T-cell (primary cell): ENCODE data around the gene KIF4A. TPM values are rescaled to one million over a fixed set of nuclear protein-coding genes. Genes with fewer than 3 reads are reported as not detected.
A peak's percentile ranks its signal among the peaks of the same experiment; 100 is the strongest.
"Not testable (repeated sequence)": the region's sequence is repeated elsewhere in the genome, so short reads cannot be mapped to it uniquely, and the experiment has no call there.

ENCODE experiments used
- ATAC-seq, 4 experiments: fragments of 200-7000 bp in 3 of 4; fragments of 150-1000 bp in 1 of 4; cut with Tn5 transposase; replicated peaks in 1 of 4; 1 replicate in 3 of 4; 2 replicates in 1 of 4; pipeline ENCODE4 v1.10.0; 2021; ENCODE audit warnings: moderate library complexity in 3 of 4, mild to moderate bottlenecking in 2 of 4, moderate number of reproducible peaks in 1 of 4
- CTCF ChIA-PET, 2 donors: fragments of 300-600 bp; sonication (Branson Sonifier 250); formaldehyde crosslinking; loops; one replicate each; lab custom pipeline; 2022; ENCODE audit warnings: antibody characterized with exemption in 2 of 2; lab: Charles Lee
- POLR2A ChIA-PET, 2 donors: fragments of 300-600 bp; sonication (Branson Sonifier 250); formaldehyde crosslinking; loops; one replicate each; lab custom pipeline; 2022; ENCODE audit warnings: antibody characterized with exemption in 2 of 2; lab: Charles Lee
- DNase-seq, 35 experiments: peaks; one replicate each; pipeline versions ENCODE4 v3.0.0 to v3.0.0-alpha.2; 2013 to 2023
- H3K27ac ChIP-seq: one replicate; pipeline ENCODE4 v1.5.1; 2013; ENCODE audit warnings: low read length
- H3K27me3 ChIP-seq, 2 experiments: replicated peaks in 1 of 2; 1 replicate in 1 of 2; 2 replicates in 1 of 2; pipeline versions ENCODE4 v1.6.1 to v1.7.0; 2013; ENCODE audit warnings: low read length in 1 of 2, mixed read lengths in 1 of 2; ENCODE audit not compliant: control insufficient read depth in 2 of 2, insufficient read depth in 2 of 2; ENCODE audit errors: extremely low read depth in 1 of 2
- H3K36me3 ChIP-seq, 2 donors: 1 replicate in 1 of 2; 2 replicates in 1 of 2; pipeline versions ENCODE4 v1.6.1 to v1.7.0; 2013; ENCODE audit warnings: low read length in 1 of 2; ENCODE audit not compliant: control insufficient read depth in 2 of 2, insufficient read depth in 1 of 2; ENCODE audit errors: extremely low read depth in 1 of 2
- H3K4me1 ChIP-seq, 2 experiments: 1 replicate in 1 of 2; 2 replicates in 1 of 2; pipeline versions ENCODE4 v1.6.1 to v1.7.0; 2013; ENCODE audit warnings: low read length in 2 of 2, mixed read lengths in 1 of 2; ENCODE audit not compliant: insufficient read depth in 2 of 2, control insufficient read depth in 1 of 2; ENCODE audit errors: extremely low read depth in 1 of 2
- H3K4me3 ChIP-seq, 2 donors: 1 replicate in 1 of 2; 2 replicates in 1 of 2; pipeline versions ENCODE4 v1.5.1 to v1.7.0; 2013; ENCODE audit warnings: mild to moderate bottlenecking in 2 of 2, low read length in 1 of 2, moderate library complexity in 1 of 2; ENCODE audit not compliant: control insufficient read depth in 1 of 2; ENCODE audit errors: extremely low read depth in 1 of 2
- H3K9me3 ChIP-seq: 2 replicates; pipeline ENCODE4 v1.7.0; 2013
- H3K27ac Mint-ChIP-seq, 2 donors: one replicate each; pipeline ENCODE4 v1.8.0; 2020 to 2021; ENCODE audit warnings: mild to moderate bottlenecking in 2 of 2, mixed read lengths in 2 of 2
- H3K27me3 Mint-ChIP-seq, 2 donors: one replicate each; pipeline ENCODE4 v1.8.0; 2021 to 2022; ENCODE audit warnings: mixed read lengths in 2 of 2
- H3K36me3 Mint-ChIP-seq: one replicate; pipeline ENCODE4 v1.8.0; 2021; ENCODE audit warnings: mixed read lengths
- H3K4me1 Mint-ChIP-seq, 3 donors: one replicate each; pipeline ENCODE4 v1.8.0; 2020 to 2022; ENCODE audit warnings: mixed read lengths in 3 of 3, mild to moderate bottlenecking in 1 of 3
- H3K4me3 Mint-ChIP-seq, 3 donors: one replicate each; pipeline ENCODE4 v1.8.0; 2020 to 2022; ENCODE audit warnings: mild to moderate bottlenecking in 3 of 3, mixed read lengths in 3 of 3, moderate library complexity in 3 of 3
- H3K9me3 Mint-ChIP-seq, 3 donors: one replicate each; pipeline ENCODE4 v1.8.0; 2020 to 2022; ENCODE audit warnings: mixed read lengths in 3 of 3
- WGBS: methylation state at CpG from one replicate; pipeline ENCODE4 v1.1.5; 2013; ENCODE audit warnings: missing lambda C conversion rate; ENCODE audit not compliant: insufficient coverage; 5-methylcytosine and 5-hydroxymethylcytosine counted together
- total RNA-seq, 35 experiments: library from RNA in 6 of 35; stranded (reverse) in 6 of 35; fragments of 120-200 nt in 1 of 35; gene quantifications; one replicate each; pipeline versions ENCODE4 v1.2.1 to v1.2.4 and lab custom pipeline; 2013 to 2026

Gene KIF4A, protein sequence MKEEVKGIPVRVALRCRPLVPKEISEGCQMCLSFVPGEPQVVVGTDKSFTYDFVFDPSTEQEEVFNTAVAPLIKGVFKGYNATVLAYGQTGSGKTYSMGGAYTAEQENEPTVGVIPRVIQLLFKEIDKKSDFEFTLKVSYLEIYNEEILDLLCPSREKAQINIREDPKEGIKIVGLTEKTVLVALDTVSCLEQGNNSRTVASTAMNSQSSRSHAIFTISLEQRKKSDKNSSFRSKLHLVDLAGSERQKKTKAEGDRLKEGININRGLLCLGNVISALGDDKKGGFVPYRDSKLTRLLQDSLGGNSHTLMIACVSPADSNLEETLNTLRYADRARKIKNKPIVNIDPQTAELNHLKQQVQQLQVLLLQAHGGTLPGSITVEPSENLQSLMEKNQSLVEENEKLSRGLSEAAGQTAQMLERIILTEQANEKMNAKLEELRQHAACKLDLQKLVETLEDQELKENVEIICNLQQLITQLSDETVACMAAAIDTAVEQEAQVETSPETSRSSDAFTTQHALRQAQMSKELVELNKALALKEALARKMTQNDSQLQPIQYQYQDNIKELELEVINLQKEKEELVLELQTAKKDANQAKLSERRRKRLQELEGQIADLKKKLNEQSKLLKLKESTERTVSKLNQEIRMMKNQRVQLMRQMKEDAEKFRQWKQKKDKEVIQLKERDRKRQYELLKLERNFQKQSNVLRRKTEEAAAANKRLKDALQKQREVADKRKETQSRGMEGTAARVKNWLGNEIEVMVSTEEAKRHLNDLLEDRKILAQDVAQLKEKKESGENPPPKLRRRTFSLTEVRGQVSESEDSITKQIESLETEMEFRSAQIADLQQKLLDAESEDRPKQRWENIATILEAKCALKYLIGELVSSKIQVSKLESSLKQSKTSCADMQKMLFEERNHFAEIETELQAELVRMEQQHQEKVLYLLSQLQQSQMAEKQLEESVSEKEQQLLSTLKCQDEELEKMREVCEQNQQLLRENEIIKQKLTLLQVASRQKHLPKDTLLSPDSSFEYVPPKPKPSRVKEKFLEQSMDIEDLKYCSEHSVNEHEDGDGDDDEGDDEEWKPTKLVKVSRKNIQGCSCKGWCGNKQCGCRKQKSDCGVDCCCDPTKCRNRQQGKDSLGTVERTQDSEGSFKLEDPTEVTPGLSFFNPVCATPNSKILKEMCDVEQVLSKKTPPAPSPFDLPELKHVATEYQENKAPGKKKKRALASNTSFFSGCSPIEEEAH
- total RNA-seq, result under 1 TPM; 0.15 to 0.59 (median 0.35) TPM
- 0.31 TPM for total RNA-seq (2013)
- 0 to 6.9 (median 0.57) reads per million in 29 experiments for total RNA-seq (lab: John Stamatoyannopoulos, UW)

- POLR2A ChIA-PET, result interaction anchor here in 1 of 2 donors (1.0 kb wide), 1 partner anchor 156 kb away, joined by 3 read pairs; the partner anchor contains the start of gene IGBP1
- Histone ChIP-seq H3K4me3 (peak within 1 kb of the TSS; percentile 69 to 88), H3K4me1 (peaks cover 5 to 13% of the 10 kb centered on the region in 2 experiments), H3K36me3 (peaks cover 0 to 9% of the 10 kb centered on the region in 2 donors), H3K9me3 (no peaks in the 10 kb centered on the region), H3K27ac (peak within 1 kb of the TSS; percentile 51), H3K27me3 (no peaks in the 10 kb centered on the region)
- Mint-ChIP-seq H3K9me3 (no peaks in the 10 kb centered on the region), H3K27me3 (peaks cover 0 to 9% of the 10 kb centered on the region in 2 donors), H3K4me1 (peaks cover 0 to 16% (median 12%) of the 10 kb centered on the region in 3 donors), H3K4me3 (peak within 1 kb of the TSS; percentile 83 to 85 (median 83)), H3K27ac (peak within 1 kb of the TSS; percentile 81 to 86), H3K36me3 (peaks cover 14% of the 10 kb centered on the region)
- CTCF ChIA-PET, result interaction anchor here (0.5 to 1.1 kb wide), 3 partner anchors 89 to 156 kb away, joined by 4 to 7 read pairs (median 5); partner anchors contain the start of gene IGBP1 (in 1 of the 2)
- WGBS, result under 1% methylated on average over 19 of the region's 62 CpGs
- ATAC-seq (peak; percentile 98 to 99 (median 99)), DNase-seq (peak; percentile 45 to 80 (median 60))
Observed at GRCh38 chrX:70289793-70290770, at the start of gene KIF4A, which contains the start of gene PDZD11. Gene KIF4A (plus strand): TSS chrX:70290104. CDS start chrX:70290459, 355 bp downstream. Gene PDZD11 (minus strand): TSS chrX:70289927. CDS start chrX:70289341, 586 bp downstream.

DNA sequence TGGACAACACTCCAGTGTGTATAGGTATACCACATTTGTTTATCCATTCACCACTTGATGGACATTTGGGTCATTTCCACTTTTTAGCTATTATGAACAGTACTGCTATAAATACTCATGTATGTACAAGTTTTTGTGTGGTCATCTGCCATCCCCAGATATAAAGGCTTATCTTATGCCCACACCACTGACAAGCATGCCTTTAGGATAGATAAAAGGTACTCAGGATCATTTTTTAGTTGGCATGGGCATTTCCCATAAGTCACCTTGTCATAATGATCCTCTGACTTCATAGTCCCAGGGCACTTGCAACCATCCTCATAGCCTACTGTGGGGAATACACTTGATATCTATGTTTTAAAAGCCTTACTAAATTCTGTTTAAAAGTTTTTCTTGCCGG is 49.2 kb upstream of the KIF4A start:
- Histone ChIP-seq H3K4me3 (no peak overlapping the region), H3K9me3 (no peaks in the 10 kb centered on the region), H3K27ac (no peak overlapping the region), H3K4me1 (no peaks in the 10 kb centered on the region), H3K36me3 (no peaks in the 10 kb centered on the region), H3K27me3 (no peaks in the 10 kb centered on the region)
- Mint-ChIP-seq H3K27me3 (peaks cover 2 to 5% of the 10 kb centered on the region in 2 donors), H3K36me3 (no peaks in the 10 kb centered on the region), H3K4me1 (no peaks in the 10 kb centered on the region), H3K4me3 (no peak overlapping the region), H3K9me3 (no peaks in the 10 kb centered on the region), H3K27ac (no peak overlapping the region)
- POLR2A ChIA-PET, result no interaction called here
- CTCF ChIA-PET, result interaction anchor here in 1 of 2 donors (0.6 kb wide), 1 partner anchor 67 kb away, joined by 3 read pairs; no protein-coding TSS in a partner anchor
- ATAC-seq (no peak), DNase-seq (no peak)
- WGBS, result no CpG with 5 or more reads among the region's 1 CpG

DNA sequence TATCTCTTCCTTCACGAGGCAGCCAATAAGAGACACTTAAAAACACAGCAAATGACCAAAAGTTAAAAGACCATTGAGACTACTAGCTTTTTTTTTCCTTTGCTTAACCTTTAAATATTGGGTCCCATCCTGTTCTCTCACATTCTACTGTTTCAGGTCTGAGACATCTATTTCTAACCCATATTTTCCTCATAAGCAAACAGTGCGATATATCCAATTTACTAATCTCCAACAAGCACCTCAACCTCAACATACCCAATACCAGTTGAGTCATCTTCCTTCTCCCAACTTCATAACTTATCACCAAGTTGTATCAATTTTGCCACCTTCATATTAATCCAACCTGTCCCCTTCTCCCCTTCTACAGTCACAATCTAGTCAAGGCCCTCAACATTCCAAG is 48.4 kb upstream of the KIF4A start:
- no peaks in the 10 kb centered on the region for H3K36me3 Mint-ChIP-seq
- H3K27me3 Mint-ChIP-seq, result peaks cover 2 to 5% of the 10 kb centered on the region in 2 donors
- no peak for ATAC-seq

GRCh38 chrX:70243601-70244000 is 46.3 kb upstream of the KIF4A start:
- ATAC-seq, H3K36me3 Mint-ChIP-seq, H3K27ac ChIP-seq, H3K4me1 ChIP-seq, POLR2A ChIA-PET, H3K27me3 Mint-ChIP-seq, CTCF ChIA-PET, H3K4me1 Mint-ChIP-seq, DNase-seq, H3K36me3 ChIP-seq, H3K27me3 ChIP-seq, H3K9me3 ChIP-seq, H3K9me3 Mint-ChIP-seq, H3K4me3 Mint-ChIP-seq, H3K27ac Mint-ChIP-seq, H3K4me3 ChIP-seq: not testable (repeated sequence)
- WGBS, result 20% methylated on average over 1 of the region's 5 CpGs

More for the DNA sequence above, 48.4 kb upstream of the KIF4A start:
- H3K4me3 Mint-ChIP-seq, result no peak overlapping the region
- ChIA-PET CTCF (no interaction called here), POLR2A (no interaction called here)
- H3K27ac ChIP-seq, result no peak overlapping the region
- H3K27me3 ChIP-seq, result no peaks in the 10 kb centered on the region
- no peaks in the 10 kb centered on the region for H3K4me1 ChIP-seq
- no peaks in the 10 kb centered on the region for H3K9me3 Mint-ChIP-seq
- no peak overlapping the region for H3K4me3 ChIP-seq
- no peaks in the 10 kb centered on the region for H3K4me1 Mint-ChIP-seq
- WGBS, result no CpG with 5 or more reads among the region's 2 CpGs
- no peaks in the 10 kb centered on the region for H3K36me3 ChIP-seq
- DNase-seq, result no peak
- no peaks in the 10 kb centered on the region for H3K9me3 ChIP-seq
- H3K27ac Mint-ChIP-seq, result no peak overlapping the region

GRCh38 chrX:70244881-70245280 is 45.0 kb upstream of the KIF4A start:
- ChIA-PET CTCF (no interaction called here), POLR2A (no interaction called here)
- Histone ChIP-seq H3K4me1 (no peaks in the 10 kb centered on the region), H3K27ac (no peak overlapping the region), H3K9me3 (no peaks in the 10 kb centered on the region), H3K36me3 (no peaks in the 10 kb centered on the region), H3K27me3 (no peaks in the 10 kb centered on the region), H3K4me3 (no peak overlapping the region)
- DNase-seq (no peak), ATAC-seq (no peak)
- Mint-ChIP-seq H3K36me3 (no peaks in the 10 kb centered on the region), H3K27ac (no peak overlapping the region), H3K4me3 (no peak overlapping the region), H3K27me3 (peaks cover 0 to 9% of the 10 kb centered on the region in 2 donors), H3K9me3 (no peaks in the 10 kb centered on the region), H3K4me1 (no peaks in the 10 kb centered on the region)
- no CpG with 5 or more reads among the region's 6 CpGs for WGBS
